CD4-positive, CD25-positive, alpha-beta regulatory T cell (primary cell): ENCODE measurements around the gene FBXO15. TPM values are rescaled to one million over a fixed set of nuclear protein-coding genes. Genes with fewer than 3 reads are reported as not detected.

Experiments
- ATAC-seq, 2 donors: fragments of 150-1000 bp; cut with Tn5 transposase; one replicate each; pipeline ENCODE4 v1.10.0; 2021; ENCODE audit warnings: low read depth in 2 of 2, moderate number of reproducible peaks in 2 of 2, moderate library complexity in 1 of 2
- DNase-seq, 3 donors: peaks; one replicate each; pipeline versions ENCODE4 v3.0.0 to v3.0.0-alpha.2; 2012 to 2022; ENCODE audit warnings: mixed read lengths in 1 of 3
- H3K27ac ChIP-seq: one replicate; pipeline ENCODE4 v1.7.0; 2013; ENCODE audit warnings: mild to moderate bottlenecking, low read length; ENCODE audit not compliant: insufficient read depth, poor library complexity, severe bottlenecking
- H3K27me3 ChIP-seq: one replicate; pipeline ENCODE4 v1.7.0; 2013; ENCODE audit warnings: low read length; ENCODE audit not compliant: control insufficient read depth, insufficient read depth
- H3K36me3 ChIP-seq: one replicate; pipeline ENCODE4 v1.7.0; 2013; ENCODE audit warnings: mild to moderate bottlenecking, low read length, moderate library complexity; ENCODE audit not compliant: control insufficient read depth, insufficient read depth
- H3K4me1 ChIP-seq: 2 replicates; pipeline ENCODE4 v1.7.0; 2013; ENCODE audit warnings: mild to moderate bottlenecking, low read length; ENCODE audit not compliant: insufficient read depth, control insufficient read depth, poor library complexity, severe bottlenecking
- H3K4me3 ChIP-seq: one replicate; pipeline ENCODE4 v1.7.0; 2013; ENCODE audit warnings: low read depth, mild to moderate bottlenecking, low read length, moderate library complexity
- H3K9me3 ChIP-seq, 2 experiments: 1 replicate in 1 of 2; 2 replicates in 1 of 2; pipeline ENCODE4 v1.7.0; 2013; ENCODE audit warnings: low read length in 2 of 2, mild to moderate bottlenecking in 1 of 2, moderate library complexity in 1 of 2; ENCODE audit not compliant: control insufficient read depth in 2 of 2
- H3K27ac Mint-ChIP-seq, 3 donors: one replicate each; pipeline ENCODE4 v1.8.0; 2020 to 2022; ENCODE audit warnings: mild to moderate bottlenecking in 3 of 3, mixed read lengths in 3 of 3, moderate library complexity in 2 of 3
- H3K27me3 Mint-ChIP-seq: one replicate; pipeline ENCODE4 v1.8.0; 2022; ENCODE audit warnings: mild to moderate bottlenecking, mixed read lengths
- H3K36me3 Mint-ChIP-seq: one replicate; pipeline ENCODE4 v1.8.0; 2020; ENCODE audit warnings: mixed read lengths
- H3K4me1 Mint-ChIP-seq, 4 donors: one replicate each; pipeline ENCODE4 v1.8.0; 2020 to 2022; ENCODE audit warnings: mixed read lengths in 4 of 4, mild to moderate bottlenecking in 1 of 4
- H3K4me3 Mint-ChIP-seq, 4 donors: one replicate each; pipeline ENCODE4 v1.8.0; 2020 to 2022; ENCODE audit warnings: mild to moderate bottlenecking in 4 of 4, mixed read lengths in 4 of 4, moderate library complexity in 3 of 4
- H3K9me3 Mint-ChIP-seq, 7 donors: one replicate each; pipeline ENCODE4 v1.8.0; 2020 to 2022; ENCODE audit warnings: mixed read lengths in 7 of 7, mild to moderate bottlenecking in 3 of 7, moderate library complexity in 2 of 7
- polyA plus RNA-seq, 4 donors: library from polyadenylated mRNA; unstranded; fragments of 300-500 nt; fragmentation: Illumina TruSeq; gene quantifications; one replicate each; pipeline ENCODE4 v1.2.3, GENCODE V29; 2021
- total RNA-seq: library from RNA; stranded (reverse); gene quantifications from one replicate; pipeline ENCODE4 v1.2.3, GENCODE V29; 2022

The FBXO15 gene
- not detected for total RNA-seq
- polyA plus RNA-seq = 1 to 10 TPM; 1.1 to 3.0 (median 1.2) TPM

GRCh38 chr18:74147779-74148542 lies at the start of gene FBXO15, which contains the start of gene TIMM21:
FBXO15 (minus strand) TSS chr18:74147834; CDS start chr18:74147785, 49 bp downstream.
TIMM21 (plus strand) TSS chr18:74148523; CDS start chr18:74148809, 286 bp downstream.
- Mint-ChIP-seq H3K4me1 (peaks cover 12 to 59% (median 36%) of the 10 kb centered on the region in 4 donors), H3K27me3 (peaks cover 12% of the 10 kb centered on the region)
- H3K9me3 ChIP-seq = no peaks in the 10 kb centered on the region

GRCh38 chr18:74196220-74197119 lies 48.8 kb upstream of the FBXO15 start:
- H3K4me3 ChIP-seq = peak overlapping the region; percentile 60
- H3K9me3 ChIP-seq = no peaks in the 10 kb centered on the region
- peaks cover 0 to 6% (median under 1%) of the 10 kb centered on the region in 4 donors for H3K4me1 Mint-ChIP-seq
- peak; percentile 40 to 77 (median 74) for DNase-seq
- H3K27me3 ChIP-seq = peaks cover 2% of the 10 kb centered on the region
- no peaks in the 10 kb centered on the region for H3K4me1 ChIP-seq
- peak overlapping the region; percentile 23 to 96 (median 92) for H3K27ac Mint-ChIP-seq
- H3K4me3 Mint-ChIP-seq = peak overlapping the region in 3 of 4 donors; percentile 11 to 83 (median 83)
- H3K27me3 Mint-ChIP-seq = peaks cover 13% of the 10 kb centered on the region
- H3K36me3 ChIP-seq = no peaks in the 10 kb centered on the region
- H3K27ac ChIP-seq = no peak overlapping the region
- H3K36me3 Mint-ChIP-seq = no peaks in the 10 kb centered on the region
- H3K9me3 Mint-ChIP-seq = no peaks in the 10 kb centered on the region
- peak; percentile 83 to 90 for ATAC-seq

More at GRCh38 chr18:74147779-74148542, at the start of gene FBXO15, which contains the start of gene TIMM21:
- peak; percentile 94 to 98 (median 96) for DNase-seq
- Mint-ChIP-seq H3K9me3 (peaks cover 0 to 2% (median 0%) of the 10 kb centered on the region in 7 donors), H3K4me3 (peak within 1 kb of the TSS; percentile 95 to 99 (median 97)), H3K36me3 (peaks cover 10% of the 10 kb centered on the region), H3K27ac (peak within 1 kb of the TSS; percentile 98 to 100 (median 100))
- Histone ChIP-seq H3K27ac (peak within 1 kb of the TSS; percentile 97), H3K4me3 (peak within 1 kb of the TSS; percentile 100), H3K27me3 (no peaks in the 10 kb centered on the region), H3K4me1 (peaks cover 22% of the 10 kb centered on the region), H3K36me3 (peaks cover 3% of the 10 kb centered on the region)
- ATAC-seq = peak; percentile 88 to 90

- no peaks in the 10 kb centered on the region for H3K36me3 Mint-ChIP-seq
- ATAC-seq (no peak), DNase-seq (no peak)
- H3K27me3 Mint-ChIP-seq = peaks cover 13% of the 10 kb centered on the region
- H3K4me3 Mint-ChIP-seq = no peak overlapping the region
- Histone ChIP-seq H3K4me3 (no peak overlapping the region), H3K4me1 (no peaks in the 10 kb centered on the region), H3K27me3 (peaks cover 4% of the 10 kb centered on the region), H3K36me3 (no peaks in the 10 kb centered on the region), H3K27ac (no peak overlapping the region), H3K9me3 (no peaks in the 10 kb centered on the region)
- H3K27ac Mint-ChIP-seq = peak overlapping the region in 1 of 3 donors; percentile 50
- H3K9me3 Mint-ChIP-seq = no peaks in the 10 kb centered on the region
- peaks cover 0 to 6% (median under 1%) of the 10 kb centered on the region in 4 donors for H3K4me1 Mint-ChIP-seq
Measured at GRCh38 chr18:74194691-74195090, 47.1 kb upstream of the FBXO15 start.

GRCh38 chr18:74191577-74191976 lies 43.9 kb upstream of the FBXO15 start:
- H3K4me1 Mint-ChIP-seq = peaks cover 0 to 6% (median under 1%) of the 10 kb centered on the region in 4 donors
- H3K27me3 ChIP-seq = peaks cover 4% of the 10 kb centered on the region
- no peak for ATAC-seq
- H3K4me1 ChIP-seq = no peaks in the 10 kb centered on the region
- H3K36me3 ChIP-seq = no peaks in the 10 kb centered on the region
- H3K4me3 ChIP-seq = no peak overlapping the region
- H3K27ac ChIP-seq = no peak overlapping the region
- H3K9me3 Mint-ChIP-seq = peaks cover 0 to 2% (median 0%) of the 10 kb centered on the region in 7 donors
- no peak for DNase-seq
- H3K27me3 Mint-ChIP-seq = peaks cover 17% of the 10 kb centered on the region
- no peaks in the 10 kb centered on the region for H3K36me3 Mint-ChIP-seq
- H3K9me3 ChIP-seq = no peaks in the 10 kb centered on the region
- H3K4me3 Mint-ChIP-seq = no peak overlapping the region
- H3K27ac Mint-ChIP-seq = no peak overlapping the region

- peaks cover 4% of the 10 kb centered on the region for H3K27me3 ChIP-seq
- no peaks in the 10 kb centered on the region for H3K36me3 ChIP-seq
- H3K9me3 ChIP-seq = no peaks in the 10 kb centered on the region
- no peaks in the 10 kb centered on the region for H3K4me1 ChIP-seq
- H3K27ac Mint-ChIP-seq = no peak overlapping the region
- no peaks in the 10 kb centered on the region for H3K36me3 Mint-ChIP-seq
- H3K4me3 Mint-ChIP-seq = no peak overlapping the region
- no peak for ATAC-seq
- H3K27me3 Mint-ChIP-seq = peaks cover 13% of the 10 kb centered on the region
- DNase-seq = no peak
- no peak overlapping the region for H3K4me3 ChIP-seq
- no peak overlapping the region for H3K27ac ChIP-seq
- H3K9me3 Mint-ChIP-seq = peaks cover 0 to 2% (median 0%) of the 10 kb centered on the region in 7 donors
- no peaks in the 10 kb centered on the region for H3K4me1 Mint-ChIP-seq
Measured at GRCh38 chr18:74190086-74190485, 42.5 kb upstream of the FBXO15 start.

GRCh38 chr18:74186661-74187060 lies 39.0 kb upstream of the FBXO15 start:
- Mint-ChIP-seq H3K27me3 (peaks cover 15% of the 10 kb centered on the region), H3K4me3 (no peak overlapping the region), H3K27ac (no peak overlapping the region), H3K9me3 (peaks cover 0 to 2% (median 0%) of the 10 kb centered on the region in 7 donors), H3K36me3 (no peaks in the 10 kb centered on the region), H3K4me1 (no peaks in the 10 kb centered on the region)
- no peak for ATAC-seq
- Histone ChIP-seq H3K4me3 (no peak overlapping the region), H3K4me1 (no peaks in the 10 kb centered on the region), H3K9me3 (no peaks in the 10 kb centered on the region), H3K36me3 (no peaks in the 10 kb centered on the region), H3K27me3 (peaks cover 2% of the 10 kb centered on the region), H3K27ac (no peak overlapping the region)
- no peak for DNase-seq

- no peak for ATAC-seq
- H3K36me3 Mint-ChIP-seq = no peaks in the 10 kb centered on the region
- H3K27me3 Mint-ChIP-seq = peaks cover 15% of the 10 kb centered on the region
- no peaks in the 10 kb centered on the region for H3K36me3 ChIP-seq
- H3K9me3 ChIP-seq = no peaks in the 10 kb centered on the region
- no peak overlapping the region for H3K27ac ChIP-seq
- no peak overlapping the region for H3K4me3 Mint-ChIP-seq
- H3K27me3 ChIP-seq = peaks cover 2% of the 10 kb centered on the region
- no peaks in the 10 kb centered on the region for H3K4me1 Mint-ChIP-seq
- H3K4me1 ChIP-seq = no peaks in the 10 kb centered on the region
- no peak overlapping the region for H3K4me3 ChIP-seq
- DNase-seq = no peak
- no peak overlapping the region for H3K27ac Mint-ChIP-seq
- H3K9me3 Mint-ChIP-seq = peaks cover 0 to 2% (median 0%) of the 10 kb centered on the region in 7 donors
Measured at GRCh38 chr18:74185860-74186259, 38.2 kb upstream of the FBXO15 start.
